Stimulated activated CD8-positive, alpha-beta memory T cell treated with anti-CD3 and anti-CD28 coated beads, Interleukin-2, amount 100 ng/mL, for 1 hour (primary cell): ENCODE data around the gene MYEF2.

Source experiments
- DNase-seq, 2 donors: peaks; one replicate each; pipeline ENCODE4 v3.0.0-alpha.2; 2020; ENCODE audit warnings: low read depth in 2 of 2

Gene MYEF2

GRCh38 chr15:48145923-48146322 is 32.2 kb downstream of the MYEF2 start:
- no peak for DNase-seq

GRCh38 chr15:48144889-48145288 is 33.2 kb downstream of the MYEF2 start:
- DNase-seq, result no peak

GRCh38 chr15:48143856-48144255 is 34.2 kb downstream of the MYEF2 start:
- DNase-seq, result no peak

GRCh38 chr15:48132874-48133273 is 45.2 kb downstream of the MYEF2 start:
- no peak for DNase-seq

DNA sequence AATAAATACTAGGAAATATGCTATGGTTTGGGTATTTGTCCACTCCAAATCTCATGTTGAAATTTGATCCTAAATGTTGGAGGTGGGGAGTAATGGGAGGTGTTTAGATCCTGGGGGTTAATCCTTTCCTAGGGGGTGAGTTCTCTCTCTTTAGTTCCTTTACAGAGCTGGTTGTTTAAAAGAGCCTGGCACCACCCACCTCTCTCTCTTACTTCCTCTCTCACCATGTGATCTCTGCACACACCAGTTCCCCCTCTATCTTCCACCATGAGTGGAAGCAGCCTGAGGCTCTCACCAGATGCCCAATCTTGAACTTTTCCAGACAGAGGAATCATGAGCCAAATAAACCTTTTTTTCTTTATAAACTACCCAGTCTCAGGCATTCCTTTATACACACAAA is 46.8 kb downstream of the MYEF2 start:
- DNase-seq, result no peak

DNA sequence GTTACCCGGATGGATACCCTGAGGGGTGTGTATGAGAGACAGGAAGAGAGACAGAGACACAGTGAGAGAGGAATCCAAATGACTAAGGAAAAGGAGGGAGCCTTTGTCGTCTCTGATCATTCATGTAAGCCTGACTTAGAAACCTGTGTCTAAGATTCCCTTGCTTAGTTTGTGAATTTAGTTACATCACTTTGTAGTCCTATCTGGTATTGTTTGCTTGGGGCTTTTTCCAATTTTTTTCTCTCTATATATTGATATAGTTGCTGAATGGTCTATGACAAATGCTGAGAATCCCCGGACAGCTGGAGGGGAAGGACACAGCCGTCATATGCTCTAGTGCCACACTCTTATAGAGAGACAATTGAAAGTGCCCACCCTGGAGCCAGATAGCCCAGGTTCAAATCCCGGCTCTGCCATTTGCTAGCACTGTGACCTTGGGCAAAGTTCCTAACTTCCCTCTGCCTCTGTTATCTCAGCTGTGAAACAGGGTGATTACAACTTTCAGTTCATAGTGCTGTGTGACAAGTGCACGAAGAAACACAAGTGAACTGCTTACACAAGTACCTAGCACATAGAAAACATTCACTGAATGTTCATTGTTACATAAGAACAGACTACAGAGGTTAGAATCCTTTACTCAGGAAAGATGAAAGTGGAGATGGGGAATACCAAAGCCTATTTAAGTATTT is 51.3 kb downstream of the MYEF2 start:
- no peak for DNase-seq

DNA sequence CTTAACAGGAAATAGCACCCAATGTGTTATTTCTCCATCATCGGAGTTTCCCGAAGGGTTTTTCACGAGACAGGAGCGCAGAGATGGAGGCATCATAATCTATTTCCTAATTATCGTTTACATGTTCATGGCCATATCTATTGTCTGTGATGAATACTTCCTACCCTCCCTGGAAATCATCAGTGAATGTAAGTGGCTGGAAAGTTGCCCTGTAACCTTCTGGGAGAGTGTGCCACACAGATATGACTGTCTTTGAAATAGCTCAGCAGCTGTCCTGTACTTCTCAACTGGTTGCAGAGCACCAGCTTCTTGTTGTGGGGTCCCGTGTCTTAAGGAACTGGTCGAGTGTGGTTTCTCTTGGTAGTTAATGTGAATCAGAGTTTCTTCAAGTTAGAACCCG is 56.2 kb downstream of the MYEF2 start:
- no peak for DNase-seq

DNA sequence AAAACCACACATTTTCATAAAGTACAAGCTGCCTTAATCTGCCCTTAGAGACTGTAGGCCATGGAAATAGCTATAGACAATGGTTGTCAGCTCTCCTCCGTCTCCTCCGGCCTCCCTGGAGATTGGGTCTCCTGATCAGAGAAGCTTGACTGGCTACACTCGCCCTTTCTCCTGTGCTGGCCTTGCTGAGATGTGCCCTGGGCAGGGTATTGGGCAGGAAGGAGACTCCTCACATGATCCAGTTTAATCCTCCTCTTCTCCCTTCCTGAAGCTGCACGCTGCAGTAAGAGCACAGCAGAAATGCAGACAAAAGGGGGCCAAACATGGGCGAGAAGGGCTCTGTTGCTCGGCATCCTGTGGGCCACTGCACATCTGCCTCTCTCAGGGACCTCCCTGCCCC is 57.4 kb downstream of the MYEF2 start, which contains the start of gene SLC24A5:
TSS of gene SLC24A5 (plus strand) at position 246 of the 400 bp plus-strand sequence. CDS start at position 301, 55 bp downstream.
- no peak for DNase-seq

DNA sequence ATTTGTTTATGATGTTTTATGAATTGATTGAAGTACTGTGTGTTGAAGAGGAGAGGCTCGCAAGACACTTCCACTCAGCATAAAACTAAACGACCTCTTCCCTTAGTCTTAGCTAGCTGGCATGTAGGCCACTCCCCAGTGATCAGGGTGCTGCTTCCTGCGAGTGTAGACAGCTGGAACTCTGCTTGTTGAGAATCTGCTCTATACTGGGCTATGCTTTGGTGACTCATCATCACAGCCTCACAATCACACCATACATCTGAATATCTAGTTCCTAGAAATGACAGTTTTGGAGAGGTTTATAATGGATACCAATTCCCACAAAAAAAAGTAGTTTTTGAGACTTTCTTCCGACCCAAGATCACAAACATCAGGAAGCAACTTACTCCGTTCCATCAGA is 58.8 kb downstream of the MYEF2 start:
- DNase-seq, result no peak

GRCh38 chr15:48112242-48112641 is 65.9 kb downstream of the MYEF2 start:
- DNase-seq, result no peak

- no peak for DNase-seq
These were observed 68.1 kb downstream of the MYEF2 start for GRCh38 chr15:48109856-48110531.

GRCh38 chr15:48109212-48109611 is 68.9 kb downstream of the MYEF2 start:
- DNase-seq, result no peak

- no peak for DNase-seq
These were observed 72.2 kb downstream of the MYEF2 start for GRCh38 chr15:48105936-48106335.

GRCh38 chr15:48103647-48104046 is 74.4 kb downstream of the MYEF2 start:
- DNase-seq, result no peak

- no peak for DNase-seq
These were observed 75.9 kb downstream of the MYEF2 start for GRCh38 chr15:48102167-48102566.

DNA sequence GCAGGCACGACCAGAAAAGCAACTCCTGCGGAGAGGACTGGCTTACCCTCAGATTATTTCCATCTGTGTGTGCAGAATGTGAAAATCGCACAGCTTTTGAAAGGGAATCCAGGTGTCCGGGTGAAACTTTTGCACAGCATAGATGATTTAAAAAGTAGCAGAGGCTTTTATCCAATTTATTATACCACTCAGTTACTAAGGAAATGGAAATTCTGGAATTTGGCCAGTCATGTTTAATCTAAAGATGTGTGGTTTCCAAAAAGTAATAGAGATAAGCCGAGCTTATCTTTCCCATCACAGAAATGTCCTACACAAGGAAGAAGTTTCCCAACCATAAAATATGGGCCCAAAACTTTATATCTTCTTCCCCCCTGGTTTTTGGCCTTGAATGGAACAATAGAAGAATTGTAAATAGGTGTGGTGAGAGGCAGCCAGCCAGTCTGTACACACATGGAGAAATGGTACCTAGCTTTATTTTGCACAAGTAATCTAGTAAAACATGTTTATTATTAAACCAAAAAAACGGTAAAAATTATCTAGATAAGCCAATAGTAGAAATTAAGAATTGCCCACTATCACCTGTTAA is 76.6 kb downstream of the MYEF2 start:
- DNase-seq, result no peak

GRCh38 chr15:48097264-48097663 is 80.8 kb downstream of the MYEF2 start:
- DNase-seq, result no peak

DNA sequence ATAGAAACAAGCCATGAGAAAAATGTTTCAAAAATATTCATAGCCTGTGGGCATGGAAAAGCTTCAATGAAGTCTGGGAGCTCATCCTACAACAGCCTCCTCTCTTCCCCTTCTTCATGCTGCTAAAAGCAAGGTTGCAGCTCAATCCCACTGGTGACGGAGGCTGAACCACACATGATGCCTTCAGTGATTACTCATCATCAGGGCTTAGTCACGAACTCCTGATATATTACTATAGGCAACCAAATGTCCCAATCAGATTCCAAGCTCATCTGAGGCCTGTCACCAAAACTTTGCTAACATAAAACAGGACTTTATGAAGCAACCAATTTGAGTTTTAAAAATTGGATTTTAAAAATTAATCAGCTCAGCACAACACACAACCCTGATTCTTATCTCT is 81.3 kb downstream of the MYEF2 start:
- DNase-seq, result no peak

DNA sequence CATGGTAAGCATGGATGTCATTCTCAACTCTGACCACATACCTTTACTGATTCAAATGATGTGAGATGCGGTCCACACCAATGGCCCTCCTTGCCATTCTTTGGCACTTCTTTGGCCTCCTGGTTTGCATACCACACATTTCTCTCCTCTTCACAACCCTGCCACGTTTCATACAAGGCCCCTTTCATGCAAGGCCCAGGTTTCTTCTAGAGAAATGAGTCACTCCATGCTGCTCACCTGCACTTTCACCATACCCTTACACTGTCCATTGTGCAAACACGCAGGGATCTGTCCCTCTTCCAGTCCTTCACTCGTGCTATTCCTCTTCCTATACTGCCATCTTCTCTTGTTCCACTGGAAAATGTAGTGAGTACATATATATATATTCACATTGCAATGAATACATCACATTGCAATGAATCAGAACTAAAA is 81.7 kb downstream of the MYEF2 start:
- DNase-seq, result no peak

DNA sequence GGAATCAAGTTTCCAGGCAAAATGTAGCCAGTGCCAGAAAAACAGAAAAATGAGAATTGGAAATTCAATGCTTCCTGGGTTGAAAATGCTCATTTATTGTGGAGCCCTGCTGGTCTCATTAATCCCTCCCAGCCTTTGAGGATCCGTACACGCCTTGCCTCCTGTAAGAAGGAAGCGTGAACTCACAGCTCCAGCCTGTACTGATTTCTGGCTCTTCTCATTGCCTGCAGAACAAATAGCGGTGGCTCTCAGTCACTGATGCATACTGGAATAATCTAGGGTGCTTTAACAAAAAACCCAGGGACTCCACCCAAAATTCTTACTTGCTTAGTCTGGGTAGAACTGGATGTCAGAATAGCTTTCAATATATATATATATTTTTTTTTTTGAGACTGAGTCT is 86.6 kb downstream of the MYEF2 start:
- no peak for DNase-seq

- no peak for DNase-seq
These were observed 87.4 kb downstream of the MYEF2 start for GRCh38 chr15:48090666-48091065.

DNA sequence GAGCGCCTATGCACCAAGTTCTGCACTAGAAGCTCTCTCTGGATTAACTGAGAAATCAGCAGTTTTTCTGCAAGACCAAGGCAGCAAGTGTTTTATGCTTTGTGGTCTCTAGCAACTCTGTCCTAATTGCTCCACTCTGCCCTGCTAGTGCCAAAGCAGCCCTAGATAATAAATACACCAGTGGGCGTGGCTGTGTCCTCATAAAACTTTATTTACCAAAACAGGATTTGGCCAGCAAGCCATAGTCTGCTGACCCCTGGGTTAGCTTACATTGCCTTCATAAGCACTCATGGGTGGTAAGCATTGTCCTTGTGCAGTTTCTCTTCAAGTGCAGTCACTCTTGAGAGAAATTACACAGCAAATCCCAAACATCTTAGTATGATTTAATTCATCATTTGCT is 88.0 kb downstream of the MYEF2 start:
- no peak for DNase-seq

DNA sequence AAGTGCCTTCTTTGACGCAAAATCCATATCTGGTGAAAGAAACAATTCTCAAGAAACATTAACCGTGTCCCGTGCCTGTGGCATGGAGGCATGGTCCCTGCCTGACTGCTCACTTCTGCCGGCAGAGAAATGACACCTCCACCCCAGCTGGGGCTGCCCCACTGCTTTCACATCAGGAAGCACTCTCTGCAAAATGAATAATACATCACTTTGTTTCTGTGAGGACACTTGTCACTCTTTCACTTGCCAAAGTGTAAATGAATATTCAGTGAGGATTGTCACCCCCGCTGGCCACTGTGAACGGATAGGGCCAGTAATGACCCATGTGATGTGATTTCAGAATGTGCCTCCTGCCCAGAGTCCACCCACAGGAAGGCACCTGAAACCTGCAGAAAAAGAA is 88.4 kb downstream of the MYEF2 start:
- DNase-seq, result no peak
